Liver (tissue), 3 donors: ENCODE results near the gene ZNF664.

Source experiments
- EGR1 ChIP-seq, 2 donors: IDR thresholded peaks; 2 replicates each; pipeline ENCODE4 v1.6.1; 2016 to 2018; ENCODE audit warnings: antibody characterized with exemption in 2 of 2, low read depth in 2 of 2
- GABPA ChIP-seq, 2 donors: IDR thresholded peaks in 1 of 2; conservative IDR thresholded peaks in 1 of 2; 2 replicates each; pipeline ENCODE4 v1.6.1; 2016; ENCODE audit warnings: antibody characterized with exemption in 2 of 2, mild to moderate bottlenecking in 1 of 2, moderate library complexity in 1 of 2
- HNF4G ChIP-seq: IDR thresholded peaks from 2 replicates; pipeline ENCODE4 v1.6.1; 2016; ENCODE audit warnings: antibody characterized with exemption
- JUND ChIP-seq, 2 donors: IDR thresholded peaks; 2 replicates each; pipeline ENCODE4 v1.6.1; 2016; ENCODE audit warnings: antibody characterized with exemption in 2 of 2
- RAD21 ChIP-seq, 2 donors: IDR thresholded peaks; 2 replicates each; pipeline ENCODE4 v1.6.1; 2016; ENCODE audit warnings: antibody characterized with exemption in 2 of 2, mild to moderate bottlenecking in 2 of 2
- SP1 ChIP-seq: IDR thresholded peaks from 2 replicates; pipeline ENCODE4 v1.6.1; 2018; ENCODE audit warnings: antibody characterized with exemption, mild to moderate bottlenecking
- YY1 ChIP-seq: IDR thresholded peaks from 2 replicates; pipeline ENCODE4 v1.6.1; 2016; ENCODE audit warnings: antibody characterized with exemption, mild to moderate bottlenecking
- TF ChIP-seq, protein P1 (sequence below): fragments of 150-350 bp; IDR thresholded peaks from 2 replicates; pipeline ENCODE4 v1.5.1; 2017; ENCODE audit warnings: improper control_type of control experiment, low read depth, low read length; ENCODE audit not compliant: missing input control
- TF ChIP-seq, protein P2 (sequence below): IDR thresholded peaks from 2 replicates; pipeline ENCODE4 v1.6.1; 2016; ENCODE audit warnings: antibody characterized with exemption
- TF ChIP-seq, protein P3 (sequence below): IDR thresholded peaks from 2 replicates; pipeline ENCODE4 v1.6.1; 2016; ENCODE audit warnings: antibody characterized with exemption
- TF ChIP-seq, protein P4 (sequence below): IDR thresholded peaks from 2 replicates; pipeline ENCODE4 v1.6.1; 2016; ENCODE audit warnings: antibody characterized with exemption, mild to moderate bottlenecking
- TF ChIP-seq, protein P5 (sequence below): IDR thresholded peaks from 2 replicates; pipeline ENCODE4 v1.6.1; 2016; ENCODE audit warnings: antibody characterized with exemption
- donor health status: healthy.
- donor health status: healthy.

DNA sequence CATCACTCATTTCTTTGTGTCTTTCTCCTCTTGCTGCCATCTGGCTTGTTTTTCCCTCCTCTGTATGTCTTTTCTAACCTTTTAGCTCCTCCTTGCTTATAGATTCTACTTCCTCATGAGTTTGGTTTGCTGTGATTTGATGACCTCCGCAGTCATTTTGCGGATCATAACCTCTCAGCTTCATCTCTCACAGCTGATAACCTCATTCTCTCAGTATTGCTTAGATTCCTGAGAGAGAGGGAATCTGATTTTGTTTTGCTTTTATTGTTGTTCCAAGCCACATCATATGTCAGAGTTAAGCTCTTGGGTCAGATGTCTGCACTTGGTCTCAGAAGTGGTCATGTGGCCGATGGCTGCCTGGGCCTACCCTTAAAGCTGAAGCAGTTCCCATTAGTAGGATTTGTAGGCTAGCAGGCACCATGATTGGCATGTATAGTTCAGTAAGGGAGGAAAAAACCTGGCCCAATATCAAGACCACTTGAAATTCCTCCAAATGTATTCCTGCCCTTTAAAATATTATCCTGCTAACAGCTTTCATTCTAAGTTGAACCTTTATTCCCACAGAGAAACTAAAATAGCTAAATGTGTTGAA, 13.5 kb downstream of the ZNF664 start:
- TF ChIP-seq, protein P1, sequence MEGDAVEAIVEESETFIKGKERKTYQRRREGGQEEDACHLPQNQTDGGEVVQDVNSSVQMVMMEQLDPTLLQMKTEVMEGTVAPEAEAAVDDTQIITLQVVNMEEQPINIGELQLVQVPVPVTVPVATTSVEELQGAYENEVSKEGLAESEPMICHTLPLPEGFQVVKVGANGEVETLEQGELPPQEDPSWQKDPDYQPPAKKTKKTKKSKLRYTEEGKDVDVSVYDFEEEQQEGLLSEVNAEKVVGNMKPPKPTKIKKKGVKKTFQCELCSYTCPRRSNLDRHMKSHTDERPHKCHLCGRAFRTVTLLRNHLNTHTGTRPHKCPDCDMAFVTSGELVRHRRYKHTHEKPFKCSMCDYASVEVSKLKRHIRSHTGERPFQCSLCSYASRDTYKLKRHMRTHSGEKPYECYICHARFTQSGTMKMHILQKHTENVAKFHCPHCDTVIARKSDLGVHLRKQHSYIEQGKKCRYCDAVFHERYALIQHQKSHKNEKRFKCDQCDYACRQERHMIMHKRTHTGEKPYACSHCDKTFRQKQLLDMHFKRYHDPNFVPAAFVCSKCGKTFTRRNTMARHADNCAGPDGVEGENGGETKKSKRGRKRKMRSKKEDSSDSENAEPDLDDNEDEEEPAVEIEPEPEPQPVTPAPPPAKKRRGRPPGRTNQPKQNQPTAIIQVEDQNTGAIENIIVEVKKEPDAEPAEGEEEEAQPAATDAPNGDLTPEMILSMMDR: no peak
- TF ChIP-seq, protein P2, sequence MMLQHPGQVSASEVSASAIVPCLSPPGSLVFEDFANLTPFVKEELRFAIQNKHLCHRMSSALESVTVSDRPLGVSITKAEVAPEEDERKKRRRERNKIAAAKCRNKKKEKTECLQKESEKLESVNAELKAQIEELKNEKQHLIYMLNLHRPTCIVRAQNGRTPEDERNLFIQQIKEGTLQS: no peak
- no peak for TF ChIP-seq JUND (IDR thresholded peaks at IDR 0.05)
- TF ChIP-seq, protein P3, sequence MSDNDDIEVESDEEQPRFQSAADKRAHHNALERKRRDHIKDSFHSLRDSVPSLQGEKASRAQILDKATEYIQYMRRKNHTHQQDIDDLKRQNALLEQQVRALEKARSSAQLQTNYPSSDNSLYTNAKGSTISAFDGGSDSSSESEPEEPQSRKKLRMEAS: no peak
- TF ChIP-seq, protein P4, sequence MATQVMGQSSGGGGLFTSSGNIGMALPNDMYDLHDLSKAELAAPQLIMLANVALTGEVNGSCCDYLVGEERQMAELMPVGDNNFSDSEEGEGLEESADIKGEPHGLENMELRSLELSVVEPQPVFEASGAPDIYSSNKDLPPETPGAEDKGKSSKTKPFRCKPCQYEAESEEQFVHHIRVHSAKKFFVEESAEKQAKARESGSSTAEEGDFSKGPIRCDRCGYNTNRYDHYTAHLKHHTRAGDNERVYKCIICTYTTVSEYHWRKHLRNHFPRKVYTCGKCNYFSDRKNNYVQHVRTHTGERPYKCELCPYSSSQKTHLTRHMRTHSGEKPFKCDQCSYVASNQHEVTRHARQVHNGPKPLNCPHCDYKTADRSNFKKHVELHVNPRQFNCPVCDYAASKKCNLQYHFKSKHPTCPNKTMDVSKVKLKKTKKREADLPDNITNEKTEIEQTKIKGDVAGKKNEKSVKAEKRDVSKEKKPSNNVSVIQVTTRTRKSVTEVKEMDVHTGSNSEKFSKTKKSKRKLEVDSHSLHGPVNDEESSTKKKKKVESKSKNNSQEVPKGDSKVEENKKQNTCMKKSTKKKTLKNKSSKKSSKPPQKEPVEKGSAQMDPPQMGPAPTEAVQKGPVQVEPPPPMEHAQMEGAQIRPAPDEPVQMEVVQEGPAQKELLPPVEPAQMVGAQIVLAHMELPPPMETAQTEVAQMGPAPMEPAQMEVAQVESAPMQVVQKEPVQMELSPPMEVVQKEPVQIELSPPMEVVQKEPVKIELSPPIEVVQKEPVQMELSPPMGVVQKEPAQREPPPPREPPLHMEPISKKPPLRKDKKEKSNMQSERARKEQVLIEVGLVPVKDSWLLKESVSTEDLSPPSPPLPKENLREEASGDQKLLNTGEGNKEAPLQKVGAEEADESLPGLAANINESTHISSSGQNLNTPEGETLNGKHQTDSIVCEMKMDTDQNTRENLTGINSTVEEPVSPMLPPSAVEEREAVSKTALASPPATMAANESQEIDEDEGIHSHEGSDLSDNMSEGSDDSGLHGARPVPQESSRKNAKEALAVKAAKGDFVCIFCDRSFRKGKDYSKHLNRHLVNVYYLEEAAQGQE: no peak
- TF ChIP-seq SP1: no peak
- TF ChIP-seq YY1: no peak
- no peak for TF ChIP-seq EGR1 (IDR thresholded peaks at IDR 0.05; ENCODE audit: low read depth in 2 of 2)
- no peak for TF ChIP-seq HNF4G
- no peak for TF ChIP-seq RAD21 (IDR thresholded peaks at IDR 0.05)
- TF ChIP-seq GABPA (IDR thresholded peaks at IDR 0.05 in 1 of 2, conservative IDR thresholded peaks at IDR 0.05 in 1 of 2): no peak
- TF ChIP-seq, protein P5, sequence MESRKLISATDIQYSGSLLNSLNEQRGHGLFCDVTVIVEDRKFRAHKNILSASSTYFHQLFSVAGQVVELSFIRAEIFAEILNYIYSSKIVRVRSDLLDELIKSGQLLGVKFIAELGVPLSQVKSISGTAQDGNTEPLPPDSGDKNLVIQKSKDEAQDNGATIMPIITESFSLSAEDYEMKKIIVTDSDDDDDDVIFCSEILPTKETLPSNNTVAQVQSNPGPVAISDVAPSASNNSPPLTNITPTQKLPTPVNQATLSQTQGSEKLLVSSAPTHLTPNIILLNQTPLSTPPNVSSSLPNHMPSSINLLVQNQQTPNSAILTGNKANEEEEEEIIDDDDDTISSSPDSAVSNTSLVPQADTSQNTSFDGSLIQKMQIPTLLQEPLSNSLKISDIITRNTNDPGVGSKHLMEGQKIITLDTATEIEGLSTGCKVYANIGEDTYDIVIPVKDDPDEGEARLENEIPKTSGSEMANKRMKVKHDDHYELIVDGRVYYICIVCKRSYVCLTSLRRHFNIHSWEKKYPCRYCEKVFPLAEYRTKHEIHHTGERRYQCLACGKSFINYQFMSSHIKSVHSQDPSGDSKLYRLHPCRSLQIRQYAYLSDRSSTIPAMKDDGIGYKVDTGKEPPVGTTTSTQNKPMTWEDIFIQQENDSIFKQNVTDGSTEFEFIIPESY: no peak
